Fibroblast of mammary gland (primary cell): ENCODE data around the gene ZNF605.

ENCODE experiments used
- DNase-seq: peaks from one replicate; pipeline ENCODE4 v3.0.0-alpha.2; 2010; ENCODE audit warnings: low read depth
- H3K4me3 ChIP-seq: 2 replicates; pipeline ENCODE4 v1.5.1; 2011; ENCODE audit warnings: low read depth, mild to moderate bottlenecking, low read length, moderate library complexity; ENCODE audit not compliant: control insufficient read depth
- CTCF ChIP-seq: conservative IDR thresholded peaks from 2 replicates; pipeline ENCODE4 v1.5.1; 2011; ENCODE audit warnings: low read depth, low read length, inconsistent platforms; ENCODE audit not compliant: control insufficient read depth, insufficient read depth

Gene ZNF605

GRCh38 chr12:132949936-132950837 lies 5.9 kb downstream of the ZNF605 start:
- DNase-seq, result no peak
- no peak overlapping the region for H3K4me3 ChIP-seq
- TF ChIP-seq CTCF, result no peak

GRCh38 chr12:132948146-132949066 lies 7.7 kb downstream of the ZNF605 start:
- no peak for DNase-seq
- TF ChIP-seq CTCF, result no peak
- H3K4me3 ChIP-seq, result no peak overlapping the region

GRCh38 chr12:132946246-132946820 lies 9.8 kb downstream of the ZNF605 start:
- no peak for TF ChIP-seq CTCF
- H3K4me3 ChIP-seq, result no peak overlapping the region
- no peak for DNase-seq

- no peak for TF ChIP-seq CTCF
- H3K4me3 ChIP-seq, result no peak overlapping the region
- DNase-seq, result no peak
Observed at GRCh38 chr12:132945806-132946205, 10.3 kb downstream of the ZNF605 start.

GRCh38 chr12:132942611-132943010 lies 13.5 kb downstream of the ZNF605 start:
- DNase-seq, result no peak
- no peak for TF ChIP-seq CTCF
- H3K4me3 ChIP-seq, result no peak overlapping the region

GRCh38 chr12:132941336-132941954 lies 14.7 kb downstream of the ZNF605 start:
- TF ChIP-seq CTCF, result no peak
- DNase-seq, result no peak
- H3K4me3 ChIP-seq, result no peak overlapping the region
